H9 (cell line): ENCODE results near the gene PFN4. TPM values are rescaled to one million over a fixed set of nuclear protein-coding genes. Genes with fewer than 3 reads are reported as not detected.
"Not testable (repeated sequence)": the region's sequence is repeated elsewhere in the genome, so short reads cannot be mapped to it uniquely, and the experiment has no call there.

ENCODE experiments used
- DNase-seq: peaks from one replicate; pipeline ENCODE4 v3.0.0-alpha.2; 2017
- H2AFZ ChIP-seq: one replicate; pipeline ENCODE4 v1.6.1; 2013; ENCODE audit warnings: mild to moderate bottlenecking, low read length, control low read depth, moderate library complexity
- H2AK5ac ChIP-seq: 2 replicates; pipeline ENCODE4 v1.6.1; 2013; ENCODE audit warnings: low read length, control low read depth, mixed read lengths; ENCODE audit not compliant: insufficient read length
- H2BK120ac ChIP-seq: one replicate; pipeline ENCODE4 v1.6.1; 2013; ENCODE audit warnings: low read depth, mild to moderate bottlenecking, low read length, control low read depth, inconsistent platforms; ENCODE audit not compliant: poor library complexity, severe bottlenecking
- H2BK12ac ChIP-seq: 2 replicates; pipeline ENCODE4 v1.6.1; 2013; ENCODE audit warnings: low read length, control low read depth, mixed read lengths, low read depth; ENCODE audit not compliant: insufficient read length
- H2BK15ac ChIP-seq: 2 replicates; pipeline ENCODE4 v1.6.1; 2013; ENCODE audit warnings: low read depth, low read length, control low read depth
- H2BK20ac ChIP-seq: one replicate; pipeline ENCODE4 v1.6.1; 2013; ENCODE audit warnings: low read depth, mild to moderate bottlenecking, low read length, control low read depth, inconsistent platforms; ENCODE audit not compliant: poor library complexity, severe bottlenecking
- H2BK5ac ChIP-seq: 2 replicates; pipeline ENCODE4 v1.6.1; 2013; ENCODE audit warnings: low read length, control low read depth, mixed read lengths; ENCODE audit not compliant: insufficient read length
- H3K14ac ChIP-seq: 2 replicates; pipeline ENCODE4 v1.6.1; 2013; ENCODE audit warnings: low read length, control low read depth; ENCODE audit not compliant: insufficient read depth
- H3K18ac ChIP-seq: 2 replicates; pipeline ENCODE4 v1.6.1; 2013; ENCODE audit warnings: low read depth, mild to moderate bottlenecking, mixed read lengths, low read length, control low read depth; ENCODE audit not compliant: insufficient read length
- H3K23ac ChIP-seq: 2 replicates; pipeline ENCODE4 v1.6.1; 2013; ENCODE audit warnings: low read length, control low read depth, mixed read lengths, low read depth; ENCODE audit not compliant: insufficient read length
- H3K23me2 ChIP-seq: 2 replicates; pipeline ENCODE4 v1.6.1; 2013; ENCODE audit warnings: low read depth, mild to moderate bottlenecking, mixed read lengths, low read length, control low read depth; ENCODE audit not compliant: insufficient read length, poor library complexity, severe bottlenecking
- H3K27ac ChIP-seq: 2 replicates; pipeline ENCODE4 v1.5.1; 2013; ENCODE audit warnings: low read length, control low read depth, mixed read lengths, low read depth; ENCODE audit not compliant: insufficient read length
- H3K27me3 ChIP-seq: 2 replicates; pipeline ENCODE4 v1.6.1; 2013; ENCODE audit warnings: low read length, control low read depth, inconsistent platforms; ENCODE audit not compliant: insufficient read depth
- H3K4ac ChIP-seq: 2 replicates; pipeline ENCODE4 v1.6.1; 2013; ENCODE audit warnings: low read depth, mild to moderate bottlenecking, control low read depth, inconsistent platforms, low read length, moderate library complexity
- H3K4me1 ChIP-seq: 2 replicates; pipeline ENCODE4 v1.6.1; 2013; ENCODE audit warnings: low read length, control low read depth, inconsistent platforms; ENCODE audit not compliant: insufficient read depth
- H3K4me2 ChIP-seq: 2 replicates; pipeline ENCODE4 v1.6.1; 2013; ENCODE audit warnings: low read length, control low read depth, mixed read lengths; ENCODE audit not compliant: insufficient read length, insufficient read depth
- H3K56ac ChIP-seq: 2 replicates; pipeline ENCODE4 v1.6.1; 2013; ENCODE audit warnings: low read depth, mild to moderate bottlenecking, mixed read lengths, low read length, control low read depth; ENCODE audit not compliant: insufficient read length
- H3K79me1 ChIP-seq: 2 replicates; pipeline ENCODE4 v1.6.1; 2013; ENCODE audit warnings: low read depth, mild to moderate bottlenecking, moderate library complexity, low read length, control low read depth, inconsistent platforms; ENCODE audit not compliant: insufficient read depth, poor library complexity, severe bottlenecking
- H3K79me2 ChIP-seq: 2 replicates; pipeline ENCODE4 v1.6.1; 2013; ENCODE audit warnings: low read length, control low read depth, inconsistent platforms; ENCODE audit not compliant: insufficient read depth
- H3K9ac ChIP-seq: 2 replicates; pipeline ENCODE4 v1.6.1; 2013; ENCODE audit warnings: low read length, control low read depth, mixed read lengths; ENCODE audit not compliant: insufficient read length; ENCODE audit errors: extremely low read depth
- H3K9me3 ChIP-seq: one replicate; pipeline ENCODE4 v1.6.1; 2013; ENCODE audit warnings: low read depth, low read length, inconsistent platforms; ENCODE audit not compliant: control insufficient read depth
- H3T11ph ChIP-seq: one replicate; pipeline ENCODE4 v1.6.1; 2013; ENCODE audit warnings: mild to moderate bottlenecking, low read length, control low read depth, inconsistent platforms
- H4K20me1 ChIP-seq: one replicate; pipeline ENCODE4 v1.6.1; 2013; ENCODE audit not compliant: control insufficient read depth, insufficient read length, insufficient read depth
- H4K5ac ChIP-seq: 2 replicates; pipeline ENCODE4 v1.6.1; 2013; ENCODE audit warnings: low read depth, mild to moderate bottlenecking, mixed read lengths, low read length, control low read depth; ENCODE audit not compliant: insufficient read length
- H4K8ac ChIP-seq: replicated peaks from 2 replicates; pipeline ENCODE4 v1.6.1; 2013; ENCODE audit warnings: low read length, control low read depth, mixed read lengths, low read depth; ENCODE audit not compliant: insufficient read length
- H4K91ac ChIP-seq: 2 replicates; pipeline ENCODE4 v1.6.1; 2013; ENCODE audit warnings: low read depth, mild to moderate bottlenecking, moderate library complexity, mixed read lengths, low read length, control low read depth; ENCODE audit not compliant: insufficient read length
- H3K27ac Mint-ChIP-seq, 3 experiments: 2 replicates in 2 of 3; 3 replicates in 1 of 3; pipeline ENCODE4 v1.8.0; 2020 to 2021; ENCODE audit warnings: mixed read lengths in 3 of 3, mild to moderate bottlenecking in 1 of 3, moderate library complexity in 1 of 3
- H3K27me3 Mint-ChIP-seq: 2 replicates; pipeline ENCODE4 v1.8.0; 2021; ENCODE audit warnings: low read depth, mild to moderate bottlenecking, moderate library complexity, mixed read lengths
- H3K36me3 Mint-ChIP-seq, 3 experiments: 2 replicates in 2 of 3; 3 replicates in 1 of 3; pipeline ENCODE4 v1.8.0; 2020 to 2021; ENCODE audit warnings: low read depth in 3 of 3, mixed read lengths in 3 of 3; ENCODE audit not compliant: insufficient read depth in 1 of 3
- H3K4me1 Mint-ChIP-seq, 2 experiments: 2 replicates each; pipeline ENCODE4 v1.8.0; 2020; ENCODE audit warnings: mixed read lengths in 2 of 2
- H3K4me3 Mint-ChIP-seq, 2 experiments: 2 replicates in 1 of 2; 3 replicates in 1 of 2; pipeline ENCODE4 v1.8.0; 2020 to 2021; ENCODE audit warnings: mild to moderate bottlenecking in 2 of 2, mixed read lengths in 2 of 2, moderate library complexity in 1 of 2
- H3K9me3 Mint-ChIP-seq, 2 experiments: 2 replicates in 1 of 2; 3 replicates in 1 of 2; pipeline ENCODE4 v1.8.0; 2020; ENCODE audit warnings: mild to moderate bottlenecking in 2 of 2, mixed read lengths in 2 of 2, moderate library complexity in 1 of 2
- WGBS: extraction: QIAGEN DNeasy Blood & Tissue Kit; methylation state at CpG from one replicate; pipeline ENCODE4 v1.1.7; 2013; ENCODE audit warnings: missing lambda C conversion rate, low lambda C conversion rate, mixed read lengths; ENCODE audit not compliant: insufficient read length; ENCODE audit errors: extremely low coverage; 5-methylcytosine and 5-hydroxymethylcytosine counted together
- total RNA-seq: library from RNA; stranded (reverse); gene quantifications from 2 replicates; pipeline ENCODE4 v1.2.1, GENCODE V29; 2021
- TF ChIP-seq, protein P1 (sequence below): fragments of 200-600 bp; sonication (generic); conservative IDR thresholded peaks from 3 replicates; pipeline ENCODE4 v1.8.0; 2021; ENCODE audit warnings: antibody characterized with exemption, mild to moderate bottlenecking

PFN4 gene
- total RNA-seq, 1 experiment from 2014 or later, result not detected

DNA sequence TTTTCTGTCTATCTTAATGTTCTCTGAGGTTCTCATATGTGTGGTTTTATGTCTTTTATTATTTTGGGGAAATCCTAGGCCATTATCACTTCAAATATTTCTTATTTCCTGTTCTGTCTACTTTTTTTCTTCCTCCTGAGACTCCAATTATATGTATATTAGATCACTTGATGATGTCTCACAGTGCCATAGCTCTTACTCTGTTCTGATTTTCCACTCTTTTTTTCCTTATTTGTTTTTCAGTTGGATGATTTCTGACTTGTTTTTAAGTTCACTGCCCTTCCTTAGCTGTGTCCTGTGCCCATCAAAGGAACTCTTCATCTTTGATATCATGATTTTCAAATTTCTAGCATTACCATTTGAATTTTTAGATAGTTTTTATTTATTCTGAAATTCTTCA, 24.2 kb upstream of the PFN4 start:
- no peak overlapping the region for H3K14ac ChIP-seq
- H3K27me3 Mint-ChIP-seq, result no peaks in the 10 kb centered on the region; the same call in 1 of the 2 replicates
- H3K23me2 ChIP-seq, result no peaks in the 10 kb centered on the region
- H2BK120ac ChIP-seq, result no peak overlapping the region
- H3K27ac Mint-ChIP-seq, result no peak overlapping the region
- H2AFZ ChIP-seq, result no peak overlapping the region
- H2BK5ac ChIP-seq, result no peak overlapping the region
- DNase-seq, result no peak
- H3K9ac ChIP-seq, result no peak overlapping the region
- H2BK15ac ChIP-seq, result no peak overlapping the region
- H3K4me1 Mint-ChIP-seq, result no peaks in the 10 kb centered on the region
- no peak overlapping the region for H3K18ac ChIP-seq
- H4K5ac ChIP-seq, result no peak overlapping the region
- H3K79me1 ChIP-seq, result no peaks in the 10 kb centered on the region
- TF ChIP-seq, protein P1, sequence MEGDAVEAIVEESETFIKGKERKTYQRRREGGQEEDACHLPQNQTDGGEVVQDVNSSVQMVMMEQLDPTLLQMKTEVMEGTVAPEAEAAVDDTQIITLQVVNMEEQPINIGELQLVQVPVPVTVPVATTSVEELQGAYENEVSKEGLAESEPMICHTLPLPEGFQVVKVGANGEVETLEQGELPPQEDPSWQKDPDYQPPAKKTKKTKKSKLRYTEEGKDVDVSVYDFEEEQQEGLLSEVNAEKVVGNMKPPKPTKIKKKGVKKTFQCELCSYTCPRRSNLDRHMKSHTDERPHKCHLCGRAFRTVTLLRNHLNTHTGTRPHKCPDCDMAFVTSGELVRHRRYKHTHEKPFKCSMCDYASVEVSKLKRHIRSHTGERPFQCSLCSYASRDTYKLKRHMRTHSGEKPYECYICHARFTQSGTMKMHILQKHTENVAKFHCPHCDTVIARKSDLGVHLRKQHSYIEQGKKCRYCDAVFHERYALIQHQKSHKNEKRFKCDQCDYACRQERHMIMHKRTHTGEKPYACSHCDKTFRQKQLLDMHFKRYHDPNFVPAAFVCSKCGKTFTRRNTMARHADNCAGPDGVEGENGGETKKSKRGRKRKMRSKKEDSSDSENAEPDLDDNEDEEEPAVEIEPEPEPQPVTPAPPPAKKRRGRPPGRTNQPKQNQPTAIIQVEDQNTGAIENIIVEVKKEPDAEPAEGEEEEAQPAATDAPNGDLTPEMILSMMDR, result no peak
- no peak overlapping the region for H3K27ac ChIP-seq
- H3K36me3 Mint-ChIP-seq, result peaks cover 8 to 28% (median 22%) of the 10 kb centered on the region in 3 experiments
- H3T11ph ChIP-seq, result no peak overlapping the region
- no peaks in the 10 kb centered on the region for H4K20me1 ChIP-seq
- H3K56ac ChIP-seq, result no peak overlapping the region
- H3K4me1 ChIP-seq, result no peaks in the 10 kb centered on the region
- H3K9me3 ChIP-seq, result no peaks in the 10 kb centered on the region
- no peak overlapping the region for H2BK12ac ChIP-seq
- H3K27me3 ChIP-seq, result no peaks in the 10 kb centered on the region
- no peak overlapping the region for H3K4ac ChIP-seq
- peaks cover 16 to 17% of the 10 kb centered on the region in 2 experiments for H3K9me3 Mint-ChIP-seq
- no peaks in the 10 kb centered on the region for H3K79me2 ChIP-seq
- H3K4me2 ChIP-seq, result no peak overlapping the region
- no peak overlapping the region for H4K8ac ChIP-seq
- no peak overlapping the region for H2AK5ac ChIP-seq
- H2BK20ac ChIP-seq, result no peak overlapping the region
- H3K4me3 Mint-ChIP-seq, result no peak overlapping the region
- no peak overlapping the region for H3K23ac ChIP-seq
- H4K91ac ChIP-seq, result no peak overlapping the region

- H3K79me1 ChIP-seq, H2BK15ac ChIP-seq, H3T11ph ChIP-seq, H2BK20ac ChIP-seq, H3K4me1 Mint-ChIP-seq, H3K27me3 Mint-ChIP-seq, H4K5ac ChIP-seq, H4K8ac ChIP-seq, H3K79me2 ChIP-seq, H3K23me2 ChIP-seq, H3K23ac ChIP-seq, H3K9me3 Mint-ChIP-seq, H2BK5ac ChIP-seq, H2BK12ac ChIP-seq, H3K9ac ChIP-seq, H4K20me1 ChIP-seq, H3K27ac Mint-ChIP-seq, H3K14ac ChIP-seq, H3K9me3 ChIP-seq, H2AFZ ChIP-seq, H3K18ac ChIP-seq, H2AK5ac ChIP-seq, H3K27ac ChIP-seq, H3K56ac ChIP-seq, H4K91ac ChIP-seq, H3K4me3 Mint-ChIP-seq, H3K27me3 ChIP-seq, H3K36me3 Mint-ChIP-seq, DNase-seq, H3K4ac ChIP-seq, H2BK120ac ChIP-seq, H3K4me2 ChIP-seq, H3K4me1 ChIP-seq: not testable (repeated sequence)
- no CpG with 5 or more reads among the region's 5 CpGs for WGBS
Measured at GRCh38 chr2:24140305-24140704, 17.2 kb upstream of the PFN4 start.
